SKM-1 treated with dmso at 0.1 percent for 144 hours (cell line): ENCODE data around the gene EN1.
A peak's percentile ranks its signal among the peaks of the same experiment; 100 is the strongest.

Source experiments
- DNase-seq: peaks from one replicate; lab custom pipeline; 2025; ENCODE audit not compliant: unreplicated experiment; lab: John Stamatoyannopoulos, UW

The EN1 gene

GRCh38 chr2:118846953-118847761, at the start of gene EN1:
Gene EN1 (minus strand): TSS chr2:118847648. CDS start chr2:118847167, 481 bp downstream.
- no peak for DNase-seq

GRCh38 chr2:118893100-118893499, 45.7 kb upstream of the EN1 start:
- no peak for DNase-seq

GRCh38 chr2:118889995-118890394, 42.5 kb upstream of the EN1 start:
- no peak for DNase-seq

GRCh38 chr2:118883792-118884191, 36.3 kb upstream of the EN1 start:
- DNase-seq, result no peak

GRCh38 chr2:118882693-118883336, 35.4 kb upstream of the EN1 start:
- peak; percentile 67 for DNase-seq

- peak; percentile 42 for DNase-seq
Measured at GRCh38 chr2:118881490-118882129, 34.2 kb upstream of the EN1 start.

GRCh38 chr2:118880501-118880900, 33.1 kb upstream of the EN1 start:
- no peak for DNase-seq

GRCh38 chr2:118878531-118879149, 31.2 kb upstream of the EN1 start:
- DNase-seq, result no peak

GRCh38 chr2:118875318-118875717, 27.9 kb upstream of the EN1 start:
- no peak for DNase-seq

- no peak for DNase-seq
Measured at GRCh38 chr2:118874324-118874723, 26.9 kb upstream of the EN1 start.

- DNase-seq, result peak; percentile 53
Measured at GRCh38 chr2:118865106-118865505, 17.7 kb upstream of the EN1 start.

GRCh38 chr2:118864207-118864606, 16.8 kb upstream of the EN1 start:
- no peak for DNase-seq

- no peak for DNase-seq
Measured at GRCh38 chr2:118861731-118862130, 14.3 kb upstream of the EN1 start.

- no peak for DNase-seq
Measured at GRCh38 chr2:118861242-118861641, 13.8 kb upstream of the EN1 start.

- no peak for DNase-seq
Measured at GRCh38 chr2:118860506-118860905, 13.1 kb upstream of the EN1 start.

- DNase-seq, result no peak
Measured at GRCh38 chr2:118859157-118859770, 11.8 kb upstream of the EN1 start.

GRCh38 chr2:118858485-118859156, 11.2 kb upstream of the EN1 start:
- no peak for DNase-seq

- no peak for DNase-seq
Measured at GRCh38 chr2:118857677-118858484, 10.4 kb upstream of the EN1 start.

GRCh38 chr2:118856978-118857676, 9.7 kb upstream of the EN1 start:
- no peak for DNase-seq
